Stimulated activated CD4-positive, alpha-beta T cell treated with anti-CD3 and anti-CD28 coated beads, Interleukin-4, amount 100 ng/mL, for 24 hours (primary cell): Measurements from ENCODE around the gene REXO4.
"Not testable (repeated sequence)": the region's sequence is repeated elsewhere in the genome, so short reads cannot be mapped to it uniquely, and the experiment has no call there.

ENCODE experiments used
- DNase-seq: peaks from one replicate; pipeline ENCODE4 v3.0.0-alpha.2; 2020

Gene REXO4

DNA sequence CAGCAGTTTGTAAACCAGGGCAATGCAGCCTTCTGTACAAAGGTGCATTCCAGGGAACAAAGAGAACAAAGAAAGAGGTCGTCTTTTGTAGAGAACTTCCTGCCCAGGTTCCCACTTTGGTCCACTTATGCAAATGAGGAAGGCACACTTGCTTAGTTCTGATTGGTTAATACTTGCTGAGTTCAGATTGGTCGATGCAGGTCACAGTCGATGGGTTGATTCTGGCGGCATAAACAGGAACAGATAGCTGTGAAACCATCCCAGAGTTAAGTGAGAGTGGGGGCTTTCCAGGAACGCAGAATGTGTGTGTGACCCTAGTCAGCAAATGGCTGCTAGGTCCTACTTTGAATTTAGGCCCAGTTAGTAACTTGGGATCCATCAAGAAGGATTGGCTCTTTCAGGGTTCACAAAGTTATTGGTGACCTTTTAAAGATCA is 2.6 kb upstream of the REXO4 start:
- DNase-seq = no peak

- no peak for DNase-seq
Measured at GRCh38 chr9:133419005-133419404, 1.2 kb upstream of the REXO4 start.

DNA sequence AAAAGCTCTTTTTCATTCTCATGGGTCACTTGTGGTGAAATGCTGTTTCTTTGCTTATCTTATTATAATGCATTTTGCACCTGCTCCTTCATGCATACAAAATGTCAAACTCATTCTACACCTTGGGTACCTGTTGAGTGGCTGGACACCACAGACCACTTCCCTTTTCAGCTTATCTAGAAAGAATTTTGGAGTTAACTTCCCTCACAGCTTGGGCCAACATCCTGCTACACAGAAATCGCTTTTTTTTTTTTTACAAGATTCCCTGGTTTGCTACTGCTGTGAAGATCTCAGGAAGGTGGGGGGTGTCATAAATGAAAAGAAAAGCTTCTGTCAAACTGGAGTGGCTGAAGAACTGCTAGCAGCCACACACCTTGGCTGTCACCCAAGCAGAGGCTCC is 2.6 kb downstream of the REXO4 start:
- no peak for DNase-seq

GRCh38 chr9:133408042-133408441 is 9.8 kb downstream of the REXO4 start:
- no peak for DNase-seq

DNA sequence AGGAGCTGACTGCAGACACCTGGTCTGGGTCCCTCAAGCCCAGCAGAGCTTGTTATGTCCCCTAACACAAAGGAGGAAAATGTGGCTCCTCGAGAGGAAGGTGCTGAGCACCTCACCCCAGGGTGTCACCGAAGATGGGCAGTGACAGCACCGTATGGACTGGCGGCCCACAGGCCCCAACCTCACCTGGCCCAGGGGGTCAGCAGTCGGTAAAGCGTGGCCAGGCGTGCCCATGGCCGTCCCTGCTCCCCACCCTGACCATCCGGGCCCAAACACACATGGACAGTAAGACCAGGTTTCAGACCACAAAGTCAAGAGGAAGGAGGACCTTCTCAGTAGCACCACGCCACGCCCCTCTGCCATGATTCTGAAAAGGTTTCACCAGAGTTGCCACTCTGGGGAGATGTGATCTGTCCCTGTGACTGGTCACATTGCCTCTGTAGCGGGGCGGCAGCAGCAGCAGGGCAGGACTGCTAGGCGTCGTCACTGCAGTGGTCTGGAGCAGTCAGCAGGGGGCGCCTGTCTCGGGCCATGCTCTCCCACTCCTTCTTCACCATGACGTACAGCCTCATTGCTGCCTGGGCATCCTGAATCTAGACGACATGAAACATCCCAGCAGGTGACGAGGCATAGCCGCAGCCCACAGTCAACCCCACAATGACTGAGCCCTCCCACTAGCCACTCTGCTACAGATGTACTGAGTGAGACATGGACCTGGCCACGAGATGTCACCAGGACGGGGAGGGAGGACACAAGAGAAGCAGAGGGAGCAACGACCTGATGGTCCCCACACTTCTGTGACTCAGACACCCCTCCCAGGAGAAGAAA is 11.1 kb downstream of the REXO4 start:
- peak; percentile 88 for DNase-seq

DNA sequence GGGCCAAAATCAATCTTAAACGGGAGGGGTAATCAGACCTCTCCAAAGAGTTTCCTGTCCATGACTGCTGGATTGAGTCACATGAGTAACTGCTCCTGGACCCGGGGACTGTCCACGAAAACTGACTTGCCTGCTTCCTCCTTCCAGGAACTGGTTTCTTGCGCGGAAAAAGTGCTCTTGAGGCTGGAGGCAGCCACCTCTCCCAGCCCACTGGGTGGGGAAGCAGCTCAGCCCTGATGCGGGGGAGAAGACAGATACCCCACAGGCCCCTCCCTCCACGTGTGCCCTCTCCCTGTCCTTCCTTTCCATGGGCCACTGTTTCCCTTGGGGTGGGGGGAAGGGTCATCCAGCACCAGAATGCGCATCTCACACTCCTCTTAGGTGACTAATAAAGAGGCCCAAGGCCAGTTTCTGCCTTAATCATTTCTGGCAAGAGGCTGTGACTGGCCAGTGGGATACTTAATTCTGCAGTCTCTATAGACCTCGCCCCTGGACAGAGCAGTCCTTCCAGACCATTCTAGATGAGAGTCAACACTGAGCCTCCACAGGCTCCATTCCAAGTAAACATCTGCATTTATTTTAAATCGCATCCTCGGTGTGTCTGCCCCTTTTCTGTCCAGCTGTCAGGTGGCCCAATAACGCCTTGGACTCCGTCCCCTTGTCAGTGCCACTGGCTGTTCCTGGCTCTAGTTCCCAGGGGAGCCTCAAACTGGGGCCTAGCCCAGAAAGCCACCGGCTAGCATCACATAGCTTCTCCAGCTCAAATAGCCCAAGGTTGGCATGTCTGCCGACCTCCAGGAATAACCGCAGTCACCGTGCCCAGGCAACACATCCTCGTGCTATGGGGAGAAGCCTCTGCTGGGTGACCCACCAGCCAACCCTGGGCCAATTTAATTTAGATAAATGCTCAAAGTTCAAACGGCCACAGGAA is 12.0 kb downstream of the REXO4 start:
- DNase-seq = no peak

DNA sequence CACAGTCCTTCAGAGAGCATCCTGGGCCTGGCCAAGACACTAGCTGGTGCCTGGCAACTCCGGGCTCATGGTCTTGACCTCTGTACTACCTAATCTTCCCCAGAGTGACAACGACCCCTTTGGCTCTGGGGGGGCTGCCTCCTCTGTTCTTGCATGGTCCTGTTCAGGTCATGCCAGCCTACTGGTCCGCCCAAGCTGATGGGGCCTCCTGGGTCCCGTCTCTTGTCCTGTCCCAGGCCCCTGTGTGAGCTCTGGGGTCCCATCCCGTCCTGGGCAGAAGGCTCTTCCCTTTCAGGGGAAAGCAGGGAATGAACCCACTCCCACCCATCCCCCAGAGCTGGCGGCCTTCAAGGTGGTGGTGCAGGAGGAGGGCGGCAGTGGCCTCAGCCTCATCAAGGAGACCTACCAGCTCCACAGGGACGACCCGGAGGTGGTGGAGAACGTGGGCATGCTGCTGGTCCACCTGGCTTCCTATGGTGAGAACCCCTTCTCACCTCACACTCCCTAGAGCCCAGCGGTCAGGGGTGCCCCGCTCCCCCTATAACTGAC is 13.3 kb downstream of the REXO4 start:
- DNase-seq = no peak

GRCh38 chr9:133403766-133404453 is 13.9 kb downstream of the REXO4 start:
- DNase-seq = peak; percentile 66

- no peak for DNase-seq
Measured at GRCh38 chr9:133402689-133403088, 15.1 kb downstream of the REXO4 start.

- DNase-seq = no peak
Measured at GRCh38 chr9:133401588-133401987, 16.2 kb downstream of the REXO4 start.

GRCh38 chr9:133400292-133400691 is 17.5 kb downstream of the REXO4 start:
- no peak for DNase-seq

GRCh38 chr9:133397895-133398294 is 19.9 kb downstream of the REXO4 start:
- DNase-seq = no peak

- no peak for DNase-seq
Measured at GRCh38 chr9:133397370-133397769, 20.4 kb downstream of the REXO4 start.

- no peak for DNase-seq
Measured at GRCh38 chr9:133396952-133397351, 20.9 kb downstream of the REXO4 start.

GRCh38 chr9:133394687-133395271 is 23.0 kb downstream of the REXO4 start:
- DNase-seq = no peak

GRCh38 chr9:133393399-133393798 is 24.4 kb downstream of the REXO4 start:
- no peak for DNase-seq

GRCh38 chr9:133392308-133392707 is 25.5 kb downstream of the REXO4 start:
- not testable (repeated sequence) for DNase-seq

- DNase-seq = not testable (repeated sequence)
Measured at GRCh38 chr9:133391449-133391848, 26.4 kb downstream of the REXO4 start.

- DNase-seq = no peak
Measured at GRCh38 chr9:133390713-133391112, 27.1 kb downstream of the REXO4 start.

- no peak for DNase-seq
Measured at GRCh38 chr9:133389562-133389961, 28.2 kb downstream of the REXO4 start.

DNA sequence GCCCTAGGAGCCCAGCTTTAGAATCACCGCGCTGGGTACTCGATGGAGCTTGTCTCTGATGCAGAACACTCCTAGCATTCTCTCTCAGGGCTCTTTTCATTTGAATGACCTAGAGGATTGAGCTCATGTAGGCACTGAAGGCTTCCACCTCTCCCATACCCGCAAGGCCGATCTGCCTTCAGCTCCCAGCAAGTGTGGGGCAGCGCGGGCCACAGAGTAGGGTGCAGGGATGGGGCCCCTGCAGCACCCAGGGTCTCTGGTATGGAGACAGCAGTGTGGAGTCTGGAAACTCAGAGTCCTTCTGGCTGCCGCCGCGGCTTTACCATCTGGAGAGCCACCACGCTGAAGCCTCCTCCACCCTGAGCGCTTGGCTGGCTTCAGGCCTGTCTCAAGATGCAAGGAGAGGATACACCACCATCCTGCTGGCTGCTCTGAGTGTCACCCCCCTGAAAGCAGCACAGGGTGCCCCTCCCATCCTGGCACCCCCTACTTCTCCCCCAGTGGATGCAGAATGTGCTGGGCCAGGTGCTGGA is 28.7 kb downstream of the REXO4 start:
- no peak for DNase-seq

DNA sequence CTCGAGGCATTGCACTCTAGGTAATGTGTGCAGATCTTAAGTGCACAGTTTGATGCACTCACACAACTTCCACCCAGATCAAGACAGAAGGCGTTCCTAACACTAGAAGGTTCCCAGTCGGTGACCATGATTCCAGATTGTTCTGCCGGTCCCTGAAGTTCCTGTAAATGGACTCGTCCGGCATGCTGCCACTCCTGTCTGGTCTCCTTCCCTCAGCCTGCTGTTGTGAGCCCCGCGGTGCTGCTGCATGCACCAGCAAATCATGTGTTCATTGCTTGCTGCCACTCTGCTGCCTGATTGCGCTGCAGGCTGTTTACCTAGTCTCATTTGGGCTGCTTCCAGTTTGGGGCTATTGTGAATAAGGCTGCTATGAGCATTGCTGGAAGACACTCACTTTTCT is 30.1 kb downstream of the REXO4 start:
- DNase-seq = no peak
